OCI-LY1 (cell line): ENCODE results near the gene FAM76B.

Source experiments
- EZH2 ChIP-seq: fragments of 200-600 bp; sonication (generic), shearing (Covaris generic); IDR thresholded peaks from 2 replicates; pipeline ENCODE4 v1.8.0; 2017; ENCODE audit warnings: borderline replicate concordance, mixed run types, mild to moderate bottlenecking, antibody characterized with exemption, low read length, moderate library complexity, mixed read lengths
- TF ChIP-seq, protein P1 (sequence below): fragments of 200-600 bp; sonication (generic), shearing (Covaris generic); IDR thresholded peaks from 2 replicates; pipeline ENCODE4 v1.5.1; 2017; ENCODE audit warnings: mild to moderate bottlenecking, antibody characterized with exemption, low read length, moderate library complexity, mixed read lengths

DNA sequence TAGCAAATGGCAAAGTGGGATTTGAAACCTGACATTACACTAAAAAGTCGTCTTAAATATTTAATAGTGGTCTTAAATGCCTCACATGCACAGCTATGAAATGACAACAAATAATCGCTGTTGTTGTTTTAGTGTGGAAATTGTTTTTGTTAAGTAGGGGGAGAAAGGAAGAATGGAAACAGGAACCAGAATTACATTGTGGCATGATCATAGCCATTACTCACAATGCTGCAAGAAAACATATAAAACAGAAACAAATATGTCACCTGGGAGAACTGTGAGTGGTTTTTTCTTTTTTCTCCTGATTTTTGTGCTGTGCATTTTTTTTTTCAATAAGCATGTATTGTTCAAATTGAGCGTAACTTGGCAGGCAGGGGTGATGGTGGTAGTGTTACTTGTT, 22.9 kb downstream of the FAM76B start:
- TF ChIP-seq, protein P1, sequence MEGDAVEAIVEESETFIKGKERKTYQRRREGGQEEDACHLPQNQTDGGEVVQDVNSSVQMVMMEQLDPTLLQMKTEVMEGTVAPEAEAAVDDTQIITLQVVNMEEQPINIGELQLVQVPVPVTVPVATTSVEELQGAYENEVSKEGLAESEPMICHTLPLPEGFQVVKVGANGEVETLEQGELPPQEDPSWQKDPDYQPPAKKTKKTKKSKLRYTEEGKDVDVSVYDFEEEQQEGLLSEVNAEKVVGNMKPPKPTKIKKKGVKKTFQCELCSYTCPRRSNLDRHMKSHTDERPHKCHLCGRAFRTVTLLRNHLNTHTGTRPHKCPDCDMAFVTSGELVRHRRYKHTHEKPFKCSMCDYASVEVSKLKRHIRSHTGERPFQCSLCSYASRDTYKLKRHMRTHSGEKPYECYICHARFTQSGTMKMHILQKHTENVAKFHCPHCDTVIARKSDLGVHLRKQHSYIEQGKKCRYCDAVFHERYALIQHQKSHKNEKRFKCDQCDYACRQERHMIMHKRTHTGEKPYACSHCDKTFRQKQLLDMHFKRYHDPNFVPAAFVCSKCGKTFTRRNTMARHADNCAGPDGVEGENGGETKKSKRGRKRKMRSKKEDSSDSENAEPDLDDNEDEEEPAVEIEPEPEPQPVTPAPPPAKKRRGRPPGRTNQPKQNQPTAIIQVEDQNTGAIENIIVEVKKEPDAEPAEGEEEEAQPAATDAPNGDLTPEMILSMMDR = no peak
- no peak for TF ChIP-seq EZH2
